C1 segment of cervical spinal cord (tissue), 14 donors: ENCODE measurements around the gene PDLIM4.
A peak's percentile ranks its signal among the peaks of the same experiment; 100 is the strongest.

Experiments
- DNase-seq, 14 donors: peaks; one replicate each; lab custom pipeline; 2025; lab: John Stamatoyannopoulos, UW

Gene PDLIM4

GRCh38 chr5:132227485-132228240 lies 29.8 kb upstream of the PDLIM4 start, which contains the start of gene P4HA2:
Gene P4HA2 (minus strand): TSS chr5:132227853. CDS start chr5:132218626, 9,227 bp downstream.
- DNase-seq = peak in 12 of 14 donors; percentile 13 to 75 (median 46)

- DNase-seq = peak in 2 of 14 donors; percentile 37 to 43
Observed at GRCh38 chr5:132228241-132229035, 29.1 kb upstream of the PDLIM4 start.

- DNase-seq = no peak
Observed at GRCh38 chr5:132229236-132229635, 28.3 kb upstream of the PDLIM4 start.

GRCh38 chr5:132230871-132231270 lies 26.6 kb upstream of the PDLIM4 start:
- no peak for DNase-seq

- DNase-seq = no peak
Observed at GRCh38 chr5:132232465-132232864, 25.0 kb upstream of the PDLIM4 start.

- no peak for DNase-seq
Observed at GRCh38 chr5:132233081-132233480, 24.4 kb upstream of the PDLIM4 start.

- no peak for DNase-seq
Observed at GRCh38 chr5:132233811-132234683, 23.4 kb upstream of the PDLIM4 start.

- DNase-seq = no peak
Observed at GRCh38 chr5:132234684-132235062, 22.8 kb upstream of the PDLIM4 start.

GRCh38 chr5:132235340-132235739 lies 22.2 kb upstream of the PDLIM4 start:
- DNase-seq = no peak

- no peak for DNase-seq
Observed at GRCh38 chr5:132237141-132237540, 20.4 kb upstream of the PDLIM4 start.

- no peak for DNase-seq
Observed at GRCh38 chr5:132237670-132238069, 19.8 kb upstream of the PDLIM4 start.

GRCh38 chr5:132238169-132238744 lies 19.2 kb upstream of the PDLIM4 start:
- DNase-seq = peak in 8 of 14 donors; percentile 12 to 45 (median 24)

- DNase-seq = no peak
Observed at GRCh38 chr5:132238901-132239500, 18.5 kb upstream of the PDLIM4 start.

GRCh38 chr5:132239776-132240175 lies 17.7 kb upstream of the PDLIM4 start:
- DNase-seq = no peak

GRCh38 chr5:132243366-132243977 lies 14.0 kb upstream of the PDLIM4 start:
- no peak for DNase-seq

GRCh38 chr5:132245593-132245992 lies 11.9 kb upstream of the PDLIM4 start:
- no peak for DNase-seq

GRCh38 chr5:132246806-132247205 lies 10.7 kb upstream of the PDLIM4 start:
- DNase-seq = no peak

- DNase-seq = peak in 1 of 14 donors; percentile 70
Observed at GRCh38 chr5:132250547-132250946, 6.9 kb upstream of the PDLIM4 start.

- DNase-seq = peak in 3 of 14 donors; percentile 16 to 58 (median 38)
Observed at GRCh38 chr5:132251220-132251725, 6.2 kb upstream of the PDLIM4 start.

- no peak for DNase-seq
Observed at GRCh38 chr5:132253008-132253441, 4.5 kb upstream of the PDLIM4 start.
